ENCODE results near the gene WDR43.
A peak's percentile ranks its signal among the peaks of the same experiment; 100 is the strongest.

Gene WDR43

GRCh38 chr2:28894470-28895188, at the start of gene WDR43:
WDR43 (plus strand) TSS chr2:28894667; CDS start chr2:28894699, 32 bp downstream.
- no peaks in the 10 kb centered on the region for H3K27me3 ChIP-seq (ENCODE audit: insufficient read depth, low read depth, severe bottlenecking)
- H3K4me3 ChIP-seq (ENCODE audit: low read depth, low read length) = peak within 1 kb of the TSS; percentile 76
- DNase-seq = peak; percentile 100
- H3K27ac ChIP-seq = peak within 1 kb of the TSS; percentile 83
- H3K36me3 ChIP-seq = peaks cover 17% of the 10 kb centered on the region
- H3K9me3 ChIP-seq (ENCODE audit: severe bottlenecking) = no peaks in the 10 kb centered on the region
- no peak for TF ChIP-seq CTCF (IDR thresholded peaks at IDR 0.05; ENCODE audit: low read depth, low read length)

- Histone ChIP-seq H3K36me3 (peaks cover 27% of the 10 kb centered on the region), H3K27ac (no peak overlapping the region), H3K4me3 (ENCODE audit: low read depth, low read length) (no peak overlapping the region), H3K27me3 (ENCODE audit: insufficient read depth, low read depth, severe bottlenecking) (no peaks in the 10 kb centered on the region), H3K9me3 (ENCODE audit: severe bottlenecking) (no peaks in the 10 kb centered on the region)
- no peak for DNase-seq
- no peak for TF ChIP-seq CTCF (IDR thresholded peaks at IDR 0.05; ENCODE audit: low read depth, low read length)
Measured at GRCh38 chr2:28855193-28855592, 39.3 kb upstream of the WDR43 start.

- H3K36me3 ChIP-seq = peaks cover 34% of the 10 kb centered on the region
- no peak overlapping the region for H3K27ac ChIP-seq
- H3K4me3 ChIP-seq (ENCODE audit: low read depth, low read length) = no peak overlapping the region
- TF ChIP-seq CTCF (IDR thresholded peaks at IDR 0.05; ENCODE audit: low read depth, low read length) = no peak
- no peak for DNase-seq
- no peaks in the 10 kb centered on the region for H3K27me3 ChIP-seq (ENCODE audit: insufficient read depth, low read depth, severe bottlenecking)
- no peaks in the 10 kb centered on the region for H3K9me3 ChIP-seq (ENCODE audit: severe bottlenecking)
Measured at GRCh38 chr2:28855977-28856376, 38.5 kb upstream of the WDR43 start.

- no peak for TF ChIP-seq CTCF (IDR thresholded peaks at IDR 0.05; ENCODE audit: low read depth, low read length)
- peak; percentile 87 for DNase-seq
- H3K4me3 ChIP-seq (ENCODE audit: low read depth, low read length) = peak overlapping the region; percentile 91
- no peaks in the 10 kb centered on the region for H3K9me3 ChIP-seq (ENCODE audit: severe bottlenecking)
- H3K27ac ChIP-seq = 0 out of 2 replicates have a peak overlapping the region, but pooled peaks have one; percentile 1
- H3K36me3 ChIP-seq = peaks cover 44% of the 10 kb centered on the region
- H3K27me3 ChIP-seq (ENCODE audit: insufficient read depth, low read depth, severe bottlenecking) = no peaks in the 10 kb centered on the region
Measured at GRCh38 chr2:28868611-28869010, 25.9 kb upstream of the WDR43 start.

GRCh38 chr2:28869494-28870145, 24.8 kb upstream of the WDR43 start:
- TF ChIP-seq CTCF (IDR thresholded peaks at IDR 0.05; ENCODE audit: low read depth, low read length) = no peak
- Histone ChIP-seq H3K27me3 (ENCODE audit: insufficient read depth, low read depth, severe bottlenecking) (no peaks in the 10 kb centered on the region), H3K4me3 (ENCODE audit: low read depth, low read length) (peak overlapping the region; percentile 91), H3K9me3 (ENCODE audit: severe bottlenecking) (no peaks in the 10 kb centered on the region), H3K27ac (peak overlapping the region; percentile 87), H3K36me3 (peaks cover 34% of the 10 kb centered on the region)
- DNase-seq = no peak

Measured in WERI-Rb-1 (cell line).